T-helper 2 cell (primary cell): Measurements from ENCODE around the gene TTC28.

Experiments
- DNase-seq, 5 experiments: peaks; one replicate each; pipeline versions ENCODE4 v3.0.0 to v3.0.0-alpha.2; 2012 to 2022

Gene TTC28

DNA sequence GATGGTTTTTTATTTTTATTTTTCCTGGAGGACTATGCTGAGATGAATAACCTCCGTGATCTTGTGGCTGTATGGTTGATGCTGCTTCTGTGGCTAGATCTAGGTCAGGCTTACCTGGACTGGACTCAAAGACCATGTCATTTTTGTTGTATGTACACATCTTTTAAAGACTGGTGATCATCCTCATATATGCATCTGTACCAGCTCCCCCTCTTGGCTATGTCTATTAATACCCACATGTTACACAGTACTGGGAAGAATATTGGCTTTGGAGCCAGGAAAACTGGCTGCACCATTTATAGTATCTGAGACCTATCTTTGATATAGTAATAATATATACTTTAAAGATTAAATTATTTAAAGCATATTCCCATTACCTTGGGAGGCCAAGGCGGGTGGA is 742.2 kb downstream of the TTC28 start:
- DNase-seq: no peak

DNA sequence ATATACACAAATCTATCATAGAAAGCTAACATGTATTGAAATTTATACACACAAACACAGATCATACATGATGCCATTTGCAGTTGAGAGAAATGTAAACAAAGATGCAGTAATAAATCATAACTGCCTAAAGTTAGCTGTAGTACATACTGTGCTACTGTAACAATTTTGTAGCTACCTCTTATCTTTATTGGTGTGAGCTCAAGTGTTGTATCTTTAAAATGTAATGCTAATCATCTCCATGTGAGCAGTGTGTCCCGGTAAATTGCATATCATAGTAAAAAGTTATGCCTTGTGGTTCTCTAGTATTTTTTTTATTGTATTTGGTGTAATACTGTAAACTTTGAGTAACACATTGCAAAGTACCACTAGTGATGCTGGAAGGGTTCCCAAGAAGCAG is 743.7 kb downstream of the TTC28 start:
- no peak for DNase-seq

DNA sequence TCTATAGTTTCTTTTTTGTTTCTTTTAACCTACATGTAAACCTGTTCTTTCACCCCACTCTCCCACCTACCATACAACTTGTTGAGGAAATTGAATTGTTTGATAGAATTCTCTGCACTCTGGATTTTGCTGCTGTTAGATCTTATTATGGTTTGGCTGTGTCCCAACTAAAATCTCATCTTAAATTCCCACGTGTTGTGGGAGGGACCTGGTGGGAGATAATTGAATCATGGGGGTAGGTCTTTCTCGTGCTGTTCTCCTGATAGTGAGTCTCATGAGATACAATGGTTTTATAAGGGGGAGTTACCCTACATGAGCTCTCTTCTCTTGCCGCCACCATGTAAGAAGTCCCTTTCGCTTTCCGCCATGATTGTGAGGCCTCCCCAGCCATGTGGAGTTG is 745.6 kb downstream of the TTC28 start:
- no peak for DNase-seq

DNA sequence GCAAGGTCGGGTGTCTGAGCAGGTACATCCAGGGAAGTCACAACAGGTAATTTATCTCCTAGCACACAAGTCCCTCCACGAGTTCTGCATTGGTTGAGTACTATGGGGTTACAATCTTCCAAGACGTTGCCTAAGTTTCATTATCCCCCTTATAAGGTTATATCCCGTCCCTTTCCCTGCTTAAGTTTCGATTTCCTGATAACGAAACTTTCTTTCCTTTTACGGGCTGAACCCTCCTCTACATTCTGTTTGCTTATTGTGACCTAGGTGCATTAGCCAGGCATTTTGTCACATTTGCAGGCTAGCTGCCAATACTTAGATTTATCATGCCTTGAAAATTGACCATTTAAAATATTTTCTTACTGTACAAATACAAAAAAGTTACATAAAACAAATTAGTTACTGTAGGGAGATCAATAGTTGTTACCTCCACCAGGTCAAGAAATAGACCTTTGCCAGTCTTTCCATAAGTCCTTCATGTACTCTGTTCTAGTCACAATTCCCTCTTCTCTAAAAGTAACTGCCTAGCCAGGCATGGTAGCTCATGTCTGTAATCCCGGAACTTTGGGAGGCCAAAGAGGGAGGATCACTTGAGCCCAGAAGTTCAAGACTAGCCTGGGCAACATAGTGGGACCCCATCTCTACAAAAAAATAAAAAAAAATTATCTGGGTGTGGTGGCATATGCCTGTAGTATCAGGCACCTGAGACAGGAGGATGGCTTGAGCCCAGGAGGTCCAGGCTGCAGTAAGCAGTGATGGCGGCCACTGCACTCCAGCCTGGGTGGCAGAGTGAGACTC is 746.3 kb downstream of the TTC28 start:
- no peak for DNase-seq

DNA sequence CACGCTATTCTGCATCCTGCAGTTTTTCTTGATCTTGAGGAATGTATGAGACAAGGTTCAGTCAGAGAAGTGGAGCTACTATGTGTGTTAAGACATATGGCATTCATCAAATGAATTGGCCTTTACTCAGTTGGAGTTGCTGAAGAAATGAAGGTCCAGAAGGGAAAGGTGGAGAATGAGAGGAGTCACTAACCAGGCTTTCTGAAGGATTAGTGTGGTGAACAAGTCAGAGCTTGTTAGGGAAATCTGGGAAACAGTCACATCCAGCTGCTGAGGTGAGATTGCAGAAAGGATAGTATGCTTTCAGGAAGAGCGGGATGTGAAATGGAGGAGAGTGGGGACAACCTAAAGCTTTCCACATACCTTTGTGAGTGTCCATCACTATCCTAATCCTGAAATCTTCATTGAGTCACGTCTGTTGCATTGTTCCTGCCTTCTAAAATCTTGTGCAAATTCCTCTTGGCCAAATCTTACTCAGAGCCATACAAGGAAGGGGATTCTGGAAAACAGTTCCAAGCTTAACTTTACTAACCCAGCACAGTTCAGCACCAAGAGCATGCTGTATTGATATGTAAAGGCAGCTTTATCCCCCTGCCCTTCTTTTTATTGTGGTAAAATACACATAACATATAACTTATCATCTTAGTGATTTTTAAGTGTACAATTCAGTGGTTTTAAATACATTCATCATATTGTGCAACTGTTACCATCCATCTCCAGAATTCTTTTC is 749.1 kb downstream of the TTC28 start:
- no peak for DNase-seq
